Bone marrow (tissue), 2 donors: ENCODE results near the gene EIF4G3.
"Not testable (repeated sequence)": the region's sequence is repeated elsewhere in the genome, so short reads cannot be mapped to it uniquely, and the experiment has no call there.

Experiments
- DNase-seq, 2 donors: peaks; one replicate each; lab custom pipeline; 2025; lab: John Stamatoyannopoulos, UW

EIF4G3 gene

DNA sequence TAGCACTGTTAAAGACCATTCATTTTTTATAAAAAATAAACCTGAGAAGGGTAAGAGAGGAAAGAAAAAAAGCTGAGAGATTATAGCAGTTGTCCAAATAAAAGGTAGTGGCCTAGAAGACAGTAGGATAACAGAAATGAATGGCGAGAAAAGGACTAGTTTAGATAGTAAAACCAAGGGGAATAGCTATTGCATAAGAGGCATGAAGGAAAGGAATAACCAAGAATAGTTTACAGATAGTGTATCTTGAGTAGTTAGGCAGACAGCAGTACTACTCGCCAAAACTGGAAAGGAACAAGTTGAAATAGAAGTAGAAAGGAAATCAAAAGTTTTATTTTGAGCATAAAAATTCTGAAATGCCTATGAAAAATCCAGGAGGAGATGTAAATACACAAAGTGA, 70.5 kb downstream of the EIF4G3 start:
- no peak for DNase-seq

GRCh38 chr1:21105807-21106206, 70.9 kb downstream of the EIF4G3 start:
- DNase-seq, result no peak

DNA sequence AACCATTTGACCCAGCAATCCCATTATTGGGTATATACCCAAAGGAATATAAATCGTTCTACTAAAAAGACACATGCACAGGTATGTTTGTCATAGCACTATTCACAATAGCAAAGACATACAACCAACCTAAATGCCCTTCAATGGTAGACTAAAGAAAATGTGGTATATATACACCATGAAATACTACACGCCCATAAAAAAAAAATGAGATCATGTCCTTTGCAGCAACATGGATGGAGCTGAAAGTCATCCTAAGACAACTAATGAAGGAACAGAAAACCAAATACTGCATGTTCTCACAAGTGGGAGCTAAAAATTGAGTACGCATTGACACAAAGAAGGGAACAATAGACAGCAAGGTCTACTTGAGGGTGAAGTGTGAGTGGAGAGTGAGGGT, 72.0 kb downstream of the EIF4G3 start:
- no peak for DNase-seq

DNA sequence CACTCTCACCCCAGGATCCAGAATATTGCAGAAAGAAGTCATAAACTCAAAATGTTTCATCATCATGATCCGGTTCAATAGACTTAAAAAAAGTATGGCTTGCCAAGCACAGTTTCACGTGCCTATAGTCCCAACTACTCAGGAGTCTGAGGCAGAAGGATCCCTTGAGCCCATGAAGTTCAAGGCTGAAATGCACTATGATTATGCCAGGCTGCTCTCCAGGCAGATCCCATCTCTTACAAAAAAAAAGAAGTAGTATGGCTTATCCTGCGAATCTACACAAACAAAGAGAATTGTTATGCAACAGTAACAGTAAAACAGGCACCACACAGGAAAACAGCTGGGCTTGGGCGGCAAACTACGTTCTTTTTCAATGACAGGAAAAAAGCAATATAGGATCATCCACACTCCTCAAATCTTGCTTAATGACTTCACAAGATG, 76.2 kb downstream of the EIF4G3 start:
- peak in 1 of 2 donors; percentile 17 for DNase-seq

DNA sequence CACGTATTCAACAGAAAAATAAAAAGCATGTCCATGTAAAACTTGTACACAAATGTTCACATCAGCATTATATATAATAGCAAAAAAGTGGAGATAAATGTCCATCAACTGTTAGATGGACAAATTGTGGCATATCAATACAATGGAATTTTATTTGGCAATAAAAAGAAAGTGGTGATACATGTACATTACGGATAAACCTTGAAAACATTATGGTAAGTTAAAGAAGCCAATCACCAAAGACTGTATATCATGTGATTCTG, 76.9 kb downstream of the EIF4G3 start:
- DNase-seq, result no peak

DNA sequence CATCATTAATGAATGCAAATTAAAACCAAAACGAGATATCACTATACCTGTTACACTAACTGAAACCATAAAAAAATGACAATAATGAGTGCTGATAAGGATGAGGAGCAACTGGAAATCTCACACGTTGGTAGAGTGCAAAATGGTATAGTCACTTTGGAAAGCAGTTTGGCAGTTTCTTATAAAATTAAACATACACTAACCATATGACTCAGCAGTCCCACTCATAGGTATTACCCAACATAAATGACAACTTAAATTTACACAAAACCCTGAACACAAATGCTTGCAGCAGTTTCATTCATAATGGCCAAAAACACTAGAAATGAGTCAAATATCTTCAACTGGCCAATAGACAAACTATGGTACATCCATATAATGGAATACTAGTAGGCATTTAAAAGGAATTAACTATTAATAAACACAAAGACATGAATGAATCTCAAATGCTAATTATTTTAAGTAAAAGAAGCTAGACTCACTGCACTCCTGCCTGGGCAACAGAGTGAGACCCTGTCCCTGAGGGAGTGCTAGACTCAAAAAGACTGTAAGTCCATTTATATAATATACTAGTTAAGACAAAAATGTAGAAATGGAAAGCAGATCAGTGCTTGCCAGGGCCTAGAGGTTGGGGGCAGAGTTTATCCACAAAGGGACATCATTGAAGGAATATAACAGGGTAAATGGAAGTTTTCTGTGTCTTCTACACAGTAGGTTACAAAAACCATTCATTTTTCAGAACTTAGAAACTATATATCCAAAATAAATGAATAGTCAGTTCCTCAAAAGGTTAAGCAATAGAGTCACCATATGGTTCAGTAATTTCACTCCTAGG, 77.4 kb downstream of the EIF4G3 start:
- peak in 1 of 2 donors; percentile 9 for DNase-seq

DNA sequence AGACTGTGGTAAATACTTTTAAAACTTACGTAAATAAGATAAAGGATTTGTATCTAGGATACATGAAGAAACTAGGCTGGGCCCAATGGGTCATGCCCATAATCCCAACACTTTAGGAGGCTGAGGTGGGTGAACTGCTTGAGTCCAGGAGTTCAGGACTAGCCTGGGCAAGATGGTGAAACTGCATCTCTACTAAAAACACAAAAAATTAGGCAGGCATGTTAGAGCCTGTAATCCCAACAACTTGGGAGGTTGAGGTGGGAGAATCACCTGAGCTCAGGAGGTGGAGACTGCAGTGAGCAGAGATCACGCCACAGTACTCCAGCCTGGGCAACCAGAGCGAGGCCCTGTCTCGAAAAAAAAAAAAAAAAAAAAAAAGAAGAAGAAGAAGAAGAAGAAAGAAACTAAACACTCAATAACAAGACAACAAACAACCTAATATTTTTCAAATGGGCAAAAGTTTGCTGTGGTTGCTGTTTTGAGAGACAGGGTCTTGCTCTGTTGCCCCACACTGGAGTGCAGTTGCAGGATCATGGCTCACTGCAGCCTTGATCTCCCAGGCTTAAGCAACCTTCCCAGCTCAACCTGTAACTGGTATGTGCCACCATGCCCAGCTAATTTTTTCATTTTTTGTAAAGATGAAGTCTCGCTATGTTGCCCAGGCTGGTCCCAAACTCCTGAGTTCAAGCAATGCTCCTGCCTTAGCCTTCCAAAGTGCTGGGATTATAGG, 78.3 kb downstream of the EIF4G3 start:
- no peak for DNase-seq

DNA sequence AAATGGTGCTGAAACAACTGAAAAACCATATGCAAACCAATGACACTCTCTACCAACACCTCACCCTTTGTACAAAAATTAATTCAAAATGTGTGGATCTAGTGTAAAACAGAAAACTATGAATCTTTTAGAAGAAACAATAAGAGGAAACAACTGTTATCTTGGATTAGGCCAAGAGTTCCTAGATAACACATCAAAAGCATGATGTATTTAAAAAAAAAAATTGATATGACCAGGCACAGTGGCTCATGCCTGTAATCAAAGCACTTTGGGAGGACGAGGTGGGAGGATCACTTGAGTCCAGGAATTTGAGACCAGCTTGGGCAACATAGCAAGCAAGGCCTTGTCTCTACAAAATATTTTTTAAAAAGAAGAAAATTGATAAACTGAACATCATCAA, 79.0 kb downstream of the EIF4G3 start:
- no peak for DNase-seq

DNA sequence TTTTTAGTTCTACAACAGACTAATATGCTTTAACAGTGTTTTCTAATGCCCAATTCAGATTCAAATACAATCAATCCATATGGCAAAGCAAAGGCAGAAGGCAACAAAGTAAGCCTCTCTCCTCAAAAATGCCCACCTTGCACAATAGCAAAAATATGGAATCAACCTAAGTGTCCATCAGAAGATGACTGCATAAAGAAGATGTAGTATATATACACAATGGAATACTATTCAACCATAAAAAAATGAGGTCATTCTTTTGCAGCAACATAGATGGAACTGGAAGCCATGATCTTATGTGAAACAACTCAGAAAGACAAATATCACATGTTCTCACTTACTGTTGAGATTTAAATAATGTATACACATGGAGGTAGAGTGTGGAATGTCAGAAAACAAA, 80.7 kb downstream of the EIF4G3 start:
- no peak for DNase-seq

DNA sequence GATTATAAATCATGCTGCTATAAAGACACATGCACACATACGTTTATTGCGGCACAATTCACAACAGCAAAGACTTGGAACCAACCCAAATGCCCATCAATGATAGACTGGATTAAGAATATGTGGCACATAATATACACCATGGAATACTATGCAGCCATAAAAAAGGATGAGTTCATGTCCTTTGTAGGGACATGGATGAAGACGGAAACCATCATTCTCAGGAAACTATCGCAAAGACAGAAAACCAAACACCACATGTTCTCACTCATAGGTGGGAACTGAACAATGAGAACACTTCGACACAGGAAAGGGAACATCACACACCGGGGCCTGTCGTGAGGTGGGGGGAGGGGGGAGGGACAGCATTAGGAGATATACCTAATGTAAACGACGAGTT, 82.4 kb downstream of the EIF4G3 start:
- not testable (repeated sequence) for DNase-seq

- not testable (repeated sequence) for DNase-seq
These were observed 83.3 kb downstream of the EIF4G3 start for GRCh38 chr1:21093271-21093958.

DNA sequence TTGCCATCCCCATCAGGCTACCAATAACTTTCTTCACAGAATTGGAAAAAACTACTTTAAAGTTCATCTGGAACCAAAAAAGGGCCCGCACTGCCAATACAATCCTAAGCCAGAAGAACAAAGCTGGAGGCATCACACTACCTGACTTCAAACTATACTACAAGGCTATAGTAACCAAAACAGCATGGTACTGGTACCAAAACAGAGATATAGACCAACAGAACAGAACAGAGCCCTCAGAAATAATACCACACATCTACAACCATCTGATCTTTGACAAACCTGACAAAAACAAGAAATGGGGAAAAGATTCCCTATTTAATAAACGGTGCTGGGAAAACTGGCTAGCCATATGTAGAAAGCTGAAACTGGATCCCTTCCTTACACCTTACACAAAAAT, 84.2 kb downstream of the EIF4G3 start:
- not testable (repeated sequence) for DNase-seq

DNA sequence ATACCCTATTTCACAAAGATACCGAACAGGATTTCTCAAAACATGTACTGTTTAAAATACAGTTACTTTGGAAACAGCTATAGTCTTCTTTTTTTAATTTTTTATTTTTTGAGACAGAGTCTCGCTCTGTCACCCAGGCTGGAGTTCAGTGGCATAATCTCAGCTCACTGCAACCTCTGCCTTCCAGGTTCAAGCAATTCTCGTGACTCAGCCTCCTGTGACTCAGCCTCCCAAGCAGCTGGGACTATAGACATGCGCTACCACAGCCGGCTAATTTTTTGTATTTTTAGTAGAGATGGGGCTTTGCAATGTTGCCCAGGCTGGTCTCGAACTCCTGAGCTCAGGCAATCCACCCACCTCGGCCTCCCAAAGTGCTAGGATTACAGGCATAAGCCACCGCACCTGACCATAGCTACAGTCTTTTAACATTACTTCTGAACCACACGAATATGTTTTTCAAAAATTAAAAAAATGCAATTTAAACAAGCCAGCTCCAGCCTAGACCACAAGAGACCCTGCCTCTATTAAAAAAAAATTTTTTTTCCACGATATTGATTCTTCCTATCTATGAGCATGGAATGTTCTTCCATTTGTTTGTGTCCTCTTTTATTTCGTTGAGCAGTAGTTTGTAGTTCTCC, 85.5 kb downstream of the EIF4G3 start:
- DNase-seq, result peak; percentile 27 to 76

- no peak for DNase-seq
These were observed 86.2 kb downstream of the EIF4G3 start for GRCh38 chr1:21090463-21090862.

DNA sequence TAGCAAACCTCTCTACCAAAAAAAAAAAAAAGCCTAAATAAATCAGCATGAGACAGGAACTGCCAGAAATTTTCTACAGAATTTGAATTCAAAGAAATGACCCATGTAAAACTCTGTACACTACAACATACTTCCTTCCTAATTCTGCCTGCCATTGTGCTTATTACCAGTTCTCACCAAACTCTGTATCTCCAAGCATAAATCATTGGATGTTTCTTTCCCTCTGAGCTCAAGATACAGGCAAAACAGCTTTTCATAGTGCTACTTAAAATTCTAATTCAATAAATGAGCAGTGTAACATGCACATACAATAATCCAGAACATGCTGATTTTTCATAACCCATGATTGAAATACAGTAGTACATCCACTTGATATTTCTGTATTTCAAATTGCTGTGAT, 87.0 kb downstream of the EIF4G3 start:
- DNase-seq, result peak in 1 of 2 donors; percentile 9

GRCh38 chr1:21089299-21089698, 87.4 kb downstream of the EIF4G3 start:
- no peak for DNase-seq

DNA sequence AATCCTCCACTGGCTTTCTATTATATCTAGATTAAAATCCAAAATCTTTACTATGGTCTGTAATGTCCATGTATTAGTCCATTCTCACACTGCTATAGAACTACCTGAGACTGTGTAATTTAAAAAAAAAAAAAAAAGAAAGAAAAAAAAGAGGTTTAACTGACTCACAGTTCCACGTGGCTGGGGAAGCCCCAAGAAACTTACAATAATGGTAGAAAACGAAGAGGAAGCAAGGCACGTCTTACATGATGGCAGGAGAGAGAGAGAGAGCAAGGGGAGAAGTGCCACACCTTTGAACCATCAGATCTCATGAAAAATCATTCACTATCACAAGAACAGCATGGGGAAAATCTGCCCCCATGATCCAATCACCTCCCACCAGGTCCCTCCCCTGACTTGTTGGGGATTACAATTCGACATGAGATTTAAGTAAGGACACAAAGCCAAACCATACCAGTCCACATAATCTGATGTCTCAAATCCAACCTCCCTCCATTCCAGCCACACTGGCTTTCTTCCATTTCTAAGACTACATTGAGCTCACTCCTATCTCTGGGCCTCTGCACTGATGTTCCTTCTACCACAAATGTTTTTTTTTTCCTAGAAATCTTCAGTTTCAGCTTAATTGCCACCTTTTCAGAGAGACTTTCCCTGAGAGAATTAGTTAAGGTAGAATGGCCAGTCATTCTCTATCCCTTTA, 92.4 kb downstream of the EIF4G3 start:
- DNase-seq, result peak in 1 of 2 donors; percentile 18

DNA sequence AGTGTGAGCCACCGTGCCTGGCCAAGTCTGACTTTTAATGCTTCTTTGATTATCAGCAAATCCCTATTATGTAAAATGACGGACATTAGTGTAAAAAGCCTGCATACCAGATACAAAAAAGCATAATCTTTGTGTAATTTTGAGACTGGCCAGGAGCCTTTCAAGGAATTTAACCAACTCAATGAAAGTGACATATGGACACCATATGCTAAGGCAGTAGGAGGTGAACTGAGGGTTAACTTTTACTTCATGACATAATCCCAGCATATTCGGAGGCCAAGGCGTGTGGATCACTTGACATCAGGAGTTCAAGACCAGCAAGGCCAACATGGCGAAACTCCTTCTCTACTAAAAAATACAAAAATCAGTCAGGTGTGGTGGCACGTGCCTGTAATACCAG, 94.6 kb downstream of the EIF4G3 start:
- DNase-seq, result no peak

DNA sequence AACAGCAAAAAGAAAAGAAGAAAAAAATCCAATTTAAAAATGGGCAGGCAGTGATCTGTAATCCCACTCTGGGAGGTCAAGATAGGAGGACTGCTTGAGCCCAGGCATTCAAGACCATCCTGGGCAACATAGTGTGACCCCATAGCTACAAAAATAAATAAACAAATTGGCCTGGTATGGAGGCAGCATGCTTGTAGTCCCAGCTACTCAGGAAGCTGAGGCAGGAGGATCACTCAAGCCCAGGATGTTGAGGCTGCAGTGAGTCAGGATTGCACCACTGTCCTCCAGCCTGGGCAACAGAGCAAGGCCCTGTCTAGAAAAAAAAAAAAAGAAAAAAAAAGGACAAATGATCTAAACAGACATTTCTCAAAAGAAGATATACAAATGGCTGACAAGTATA, 99.6 kb downstream of the EIF4G3 start:
- peak in 1 of 2 donors; percentile 25 for DNase-seq

- DNase-seq, result no peak
These were observed 104.0 kb downstream of the EIF4G3 start for GRCh38 chr1:21072721-21073120.

GRCh38 chr1:21069549-21069948, 107.1 kb downstream of the EIF4G3 start:
- no peak for DNase-seq

GRCh38 chr1:21068937-21069336, 107.8 kb downstream of the EIF4G3 start:
- no peak for DNase-seq
